ENCODE measurements around the gene CTNS. TPM values are rescaled to one million over a fixed set of nuclear protein-coding genes. Genes with fewer than 3 reads are reported as not detected.

The CTNS gene
- total RNA-seq, 1 donor from 2014 or later, result 24.4 TPM

GRCh38 chr17:3622977-3623594 lies 13.5 kb upstream of the CTNS start:
- intact Hi-C loops (cut with micrococcal nuclease), result no loop called here

DNA sequence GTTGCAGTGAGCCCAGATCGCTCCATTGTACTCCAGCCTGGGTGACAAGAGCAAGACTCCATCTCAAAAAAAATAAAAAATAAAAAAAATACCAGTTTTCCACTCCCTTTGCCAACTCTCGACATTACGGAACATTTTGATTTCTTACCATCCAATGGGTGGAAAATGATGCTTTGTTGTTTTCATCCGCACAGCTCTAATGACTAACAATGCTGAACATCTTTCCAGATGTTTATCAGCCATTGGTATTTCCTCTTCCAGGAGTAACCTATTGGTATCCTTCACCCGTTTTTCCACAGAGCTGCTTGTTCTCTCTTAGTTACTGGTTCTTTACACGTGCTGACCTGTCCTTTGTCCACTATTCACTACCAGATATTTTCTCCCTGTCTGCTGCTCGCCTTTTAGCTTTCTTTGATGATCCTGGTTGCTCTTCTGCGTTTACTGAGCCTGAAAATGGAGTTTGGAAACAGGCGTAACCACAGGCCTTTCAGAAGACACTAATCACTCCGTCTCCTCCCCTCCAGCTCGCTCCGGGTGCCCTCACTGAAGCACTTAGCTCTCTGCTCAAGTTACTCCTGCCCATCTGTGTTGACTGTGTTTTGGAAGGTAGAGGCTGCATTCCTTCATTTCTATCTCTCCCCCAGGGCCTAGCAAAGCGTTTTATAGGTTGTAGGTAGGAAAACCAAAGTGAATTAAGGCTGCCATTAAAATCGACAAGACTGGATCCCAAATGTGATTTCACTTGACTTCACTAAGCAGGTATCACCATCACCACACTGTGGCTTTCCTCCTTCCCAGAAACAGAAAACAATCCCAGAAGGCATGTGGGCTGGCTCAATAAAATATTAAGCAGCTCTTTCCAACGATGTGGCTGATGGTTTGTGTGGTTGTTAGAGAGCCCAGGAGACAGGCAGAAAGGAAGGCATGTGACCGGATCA lies 9.5 kb upstream of the CTNS start:
- intact Hi-C loops (cut with micrococcal nuclease), result no loop called here

GRCh38 chr17:3627769-3628167 lies 8.8 kb upstream of the CTNS start:
- intact Hi-C loops (cut with micrococcal nuclease), result no loop called here

DNA sequence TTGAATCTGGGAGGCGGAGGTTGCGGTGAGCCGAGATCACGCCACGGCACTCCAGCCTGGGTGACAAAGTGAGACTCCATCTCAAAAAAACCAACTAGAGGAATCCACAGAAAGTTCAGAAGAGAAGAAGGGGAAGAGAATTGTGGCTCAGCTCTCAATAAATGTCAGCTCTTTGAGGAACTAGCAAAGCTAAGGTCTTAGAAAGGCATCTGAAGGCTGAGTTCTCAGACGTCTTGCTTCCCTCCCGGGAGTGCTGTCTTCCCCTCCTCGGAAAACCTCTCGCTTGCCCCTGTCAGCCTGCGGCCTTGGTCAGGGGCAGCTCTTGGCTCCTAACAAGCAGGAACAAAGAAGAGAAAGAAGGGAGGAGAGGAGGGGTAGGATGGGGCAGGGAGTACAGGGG lies 5.8 kb upstream of the CTNS start:
- intact Hi-C loops (cut with micrococcal nuclease), result loop anchor here (10.0 kb wide), 1 partner anchor 816 kb away; no protein-coding TSS in a partner anchor

DNA sequence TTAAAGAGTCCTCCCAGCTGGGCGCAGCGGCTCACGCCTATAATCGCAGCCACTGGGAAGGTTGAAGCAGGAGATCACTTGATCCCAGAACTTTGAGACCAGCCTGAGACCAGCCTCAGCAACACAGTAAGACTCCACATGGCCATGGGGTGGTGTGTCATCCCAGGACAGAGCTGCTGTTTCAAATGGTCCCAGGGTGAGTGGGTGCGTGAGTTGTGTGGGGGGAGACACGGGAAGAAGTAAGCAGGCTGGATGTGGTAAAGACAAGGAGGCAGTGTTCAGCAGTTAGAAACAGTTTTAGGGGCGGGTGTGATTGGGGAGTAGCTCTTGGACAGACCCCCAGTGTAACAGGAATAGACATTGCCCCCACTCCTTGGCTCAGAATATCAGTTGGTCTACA lies 4.3 kb upstream of the CTNS start:
- intact Hi-C loops (cut with micrococcal nuclease), result loop anchor here (10.0 kb wide), 1 partner anchor 817 kb away; no protein-coding TSS in a partner anchor

DNA sequence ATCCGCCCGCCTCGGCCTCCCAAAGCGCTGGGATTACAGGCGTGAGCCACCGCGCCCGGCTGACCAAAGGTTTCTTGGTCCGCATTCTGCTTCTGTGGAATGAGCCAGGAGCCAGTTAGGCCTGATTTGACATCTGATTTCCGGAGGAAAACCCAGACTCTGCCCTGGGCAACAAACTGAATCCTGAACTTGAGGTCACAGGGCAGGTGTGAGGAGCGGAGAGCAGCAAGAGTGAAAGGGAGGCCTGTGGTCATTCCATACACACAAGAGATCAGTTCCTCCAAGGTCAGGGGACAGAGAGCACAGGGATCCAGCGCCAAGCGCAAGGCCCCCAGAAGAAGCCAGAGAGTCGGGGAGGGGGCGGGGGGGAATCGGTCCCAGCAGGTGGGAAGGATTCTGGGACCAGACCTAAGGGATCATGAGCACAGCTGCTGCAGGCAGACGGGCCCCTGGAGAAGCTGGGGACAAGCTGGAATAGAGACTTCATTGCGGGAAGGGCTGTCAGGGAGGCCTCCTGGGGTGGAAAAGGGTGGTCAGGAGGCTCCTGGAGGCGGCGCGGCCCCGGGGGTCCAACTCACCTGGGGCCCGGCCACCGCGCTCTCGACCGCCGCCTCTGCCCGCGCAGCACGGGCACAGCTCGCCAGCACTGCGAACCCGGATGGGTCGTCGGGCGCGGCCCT lies 946 bp upstream of the CTNS start:
- intact Hi-C loops (cut with micrococcal nuclease), result loop anchor here (1.0 to 10.0 kb wide), 3 partner anchors 33 to 821 kb away; partner anchors contain the start of genes EMC6, HASPIN and TAX1BP3

DNA sequence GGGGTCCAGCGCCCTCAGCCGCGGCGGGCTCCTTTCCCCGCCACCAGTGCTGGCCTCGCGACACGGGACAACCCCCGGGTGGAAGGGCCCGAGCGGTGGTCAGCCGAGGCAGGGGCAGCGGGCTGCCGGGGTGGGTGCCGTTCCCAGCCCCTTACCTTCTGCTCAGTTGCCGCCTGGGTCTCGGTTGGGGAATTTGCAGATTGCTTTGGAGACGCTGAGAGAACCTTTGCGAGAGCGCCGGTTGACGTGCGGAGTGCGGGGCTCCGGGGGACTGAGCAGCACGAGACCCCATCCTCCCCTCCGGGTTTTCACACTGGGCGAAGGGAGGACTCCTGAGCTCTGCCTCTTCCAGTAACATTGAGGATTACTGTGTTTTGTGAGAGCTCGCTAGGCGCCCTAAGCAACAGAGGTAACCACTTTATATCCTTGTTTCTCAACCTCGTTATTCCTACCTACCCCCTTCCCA lies 381 bp downstream of the CTNS start:
- intact Hi-C loops (cut with micrococcal nuclease), result loop anchor here (1.0 to 10.0 kb wide), 3 partner anchors 31 to 822 kb away; partner anchors contain the start of genes EMC6, HASPIN and TAX1BP3

- intact Hi-C loops (cut with micrococcal nuclease), result loop anchor here (1.0 to 10.0 kb wide), 2 partner anchors 23 to 825 kb away; no protein-coding TSS in a partner anchor
Measured at GRCh38 chr17:3639981-3640596, 3.5 kb downstream of the CTNS start.

GRCh38 chr17:3641014-3641413 lies 4.5 kb downstream of the CTNS start:
- intact Hi-C loops (cut with micrococcal nuclease), result no loop called here

- intact Hi-C loops (cut with micrococcal nuclease), result no loop called here
Measured at GRCh38 chr17:3641717-3642486, 5.3 kb downstream of the CTNS start.

GRCh38 chr17:3643889-3644349 lies 7.4 kb downstream of the CTNS start:
- intact Hi-C loops (cut with micrococcal nuclease), result no loop called here

DNA sequence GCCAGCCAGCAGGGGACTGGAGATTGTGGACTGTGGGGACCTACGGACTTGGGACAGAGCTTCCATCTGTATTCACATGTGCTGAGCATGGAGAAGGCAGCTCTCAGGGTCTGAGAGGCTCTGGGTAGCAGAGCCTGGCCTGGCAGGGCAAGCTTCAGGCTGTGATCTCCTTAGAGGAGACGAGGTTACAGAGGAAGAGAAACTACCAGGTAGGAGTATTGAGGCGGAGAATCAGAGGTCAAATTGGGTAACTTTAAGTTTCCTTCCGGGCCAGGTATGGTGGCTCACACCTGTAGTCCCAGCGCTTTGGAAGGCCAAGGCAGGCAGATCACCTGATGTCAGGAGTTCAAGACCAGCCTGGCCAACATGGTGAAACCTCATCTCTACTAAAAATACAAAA lies 8.8 kb downstream of the CTNS start:
- intact Hi-C loops (cut with micrococcal nuclease), result loop anchor here (5.0 kb wide), 1 partner anchor 598 kb away; no protein-coding TSS in a partner anchor

DNA sequence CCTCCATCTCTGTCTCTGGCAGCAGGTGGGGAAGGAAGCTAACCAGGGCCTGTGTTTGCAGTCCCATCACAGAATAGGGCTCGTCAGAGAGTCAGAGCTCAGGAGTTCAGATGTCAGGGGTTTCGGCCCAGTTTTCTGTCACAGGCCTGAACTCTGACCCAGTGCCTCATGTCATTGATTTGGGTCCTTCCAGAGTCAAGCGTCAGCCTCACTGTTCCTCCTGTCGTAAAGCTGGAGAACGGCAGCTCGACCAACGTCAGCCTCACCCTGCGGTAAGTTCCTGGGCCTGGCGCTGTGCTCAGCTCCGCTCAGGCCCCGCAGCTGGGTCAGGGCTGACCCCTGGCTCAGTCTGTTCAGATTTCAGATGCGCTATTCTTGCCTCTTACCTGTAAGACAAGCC lies 10.7 kb downstream of the CTNS start:
- intact Hi-C loops (cut with micrococcal nuclease), result loop anchor here (5.0 kb wide), 1 partner anchor 600 kb away; no protein-coding TSS in a partner anchor

GRCh38 chr17:3647769-3648555 lies 11.4 kb downstream of the CTNS start:
- intact Hi-C loops (cut with micrococcal nuclease), result loop anchor here (1.0 to 5.0 kb wide), 2 partner anchors 46 to 601 kb away; no protein-coding TSS in a partner anchor

GRCh38 chr17:3655766-3656165 lies 19.2 kb downstream of the CTNS start:
- intact Hi-C loops (cut with micrococcal nuclease), result no loop called here

GRCh38 chr17:3656353-3656752 lies 19.8 kb downstream of the CTNS start:
- intact Hi-C loops (cut with micrococcal nuclease), result no loop called here

- intact Hi-C loops (cut with micrococcal nuclease), result no loop called here
Measured at GRCh38 chr17:3656755-3657587, 20.4 kb downstream of the CTNS start.

- intact Hi-C loops (cut with micrococcal nuclease), result no loop called here
Measured at GRCh38 chr17:3657588-3657869, 21.0 kb downstream of the CTNS start.
